Fibroblast of lung (primary cell): ENCODE measurements around the gene GALK2. TPM values are rescaled to one million over a fixed set of nuclear protein-coding genes. Genes with fewer than 3 reads are reported as not detected.

Experiments used
- DNase-seq, 2 donors: peaks; one replicate each; pipeline versions ENCODE4 v3.0.0 to v3.0.0-alpha.2; 2010; ENCODE audit warnings: low read depth in 2 of 2
- H2AFZ ChIP-seq: 2 replicates; pipeline ENCODE4 v1.5.1; 2012; ENCODE audit warnings: low read length, control low read depth, inconsistent platforms
- H3K27ac ChIP-seq: 2 replicates; pipeline ENCODE4 v1.5.1; 2011; ENCODE audit warnings: low read length, control low read depth; ENCODE audit not compliant: insufficient read depth
- H3K27me3 ChIP-seq: 2 replicates; pipeline ENCODE4 v1.5.1; 2011; ENCODE audit warnings: mild to moderate bottlenecking, low read length; ENCODE audit not compliant: control insufficient read depth, insufficient read depth
- H3K36me3 ChIP-seq: 2 replicates; pipeline ENCODE4 v1.5.1; 2011; ENCODE audit warnings: low read length; ENCODE audit not compliant: control insufficient read depth, insufficient read depth
- H3K4me1 ChIP-seq: 2 replicates; pipeline ENCODE4 v1.5.1; 2011; ENCODE audit warnings: low read length; ENCODE audit not compliant: control insufficient read depth, insufficient read depth; ENCODE audit errors: extremely low read depth
- H3K4me2 ChIP-seq: 2 replicates; pipeline ENCODE4 v1.5.1; 2011; ENCODE audit warnings: low read length, control low read depth; ENCODE audit not compliant: insufficient read depth; ENCODE audit errors: extremely low read depth
- H3K4me3 ChIP-seq, 4 experiments: fragments of 200-600 bp in 1 of 4; sonication (generic) in 1 of 4; replicated peaks in 1 of 4; 2 replicates each; pipeline ENCODE4 v1.5.1; 2011 to 2016; ENCODE audit warnings: low read length in 4 of 4, low read depth in 3 of 4, mild to moderate bottlenecking in 3 of 4, control low read depth in 2 of 4, inconsistent platforms in 1 of 4, mixed read lengths in 1 of 4; ENCODE audit not compliant: insufficient read depth in 1 of 4; ENCODE audit errors: control extremely low read depth in 1 of 4
- H3K79me2 ChIP-seq: 2 replicates; pipeline ENCODE4 v1.5.1; 2012; ENCODE audit warnings: mild to moderate bottlenecking, low read length, inconsistent platforms; ENCODE audit not compliant: control insufficient read depth, insufficient read depth
- H3K9ac ChIP-seq: 2 replicates; pipeline ENCODE4 v1.5.1; 2011; ENCODE audit warnings: mild to moderate bottlenecking, low read length, control low read depth; ENCODE audit not compliant: insufficient read depth
- H3K9me3 ChIP-seq: 2 replicates; pipeline ENCODE4 v1.5.1; 2012; ENCODE audit warnings: low read depth, low read length; ENCODE audit not compliant: control insufficient read depth, insufficient read depth
- H4K20me1 ChIP-seq: 2 replicates; pipeline ENCODE4 v1.5.1; 2011; ENCODE audit warnings: low read length; ENCODE audit not compliant: control insufficient read depth, insufficient read depth; ENCODE audit errors: extremely low read depth
- EZH2 ChIP-seq: IDR thresholded peaks from 2 replicates; pipeline ENCODE4 v1.5.1; 2012; ENCODE audit warnings: low read length, control low read depth, mild to moderate bottlenecking; ENCODE audit errors: missing control alignments
- polyA plus RNA-seq, 2 donors: library from polyadenylated mRNA; depleted of rRNA in 1 of 2; stranded (reverse) in 1 of 2; unstranded in 1 of 2; fragments of >200 nt; gene quantifications; 2 replicates each; pipeline ENCODE4 v1.2.1, GENCODE V29; 2011 to 2012; ENCODE audit warnings: missing spikeins in 1 of 2
- total RNA-seq: library from RNA; depleted of rRNA; stranded (reverse); fragments of >200 nt; gene quantifications from 2 replicates; pipeline ENCODE4 v1.2.1, GENCODE V29; 2014
- TF ChIP-seq, protein P1 (sequence below), 2 donors: IDR thresholded peaks in 1 of 2; conservative IDR thresholded peaks in 1 of 2; 1 replicate in 1 of 2; 2 replicates in 1 of 2; pipeline ENCODE4 v1.5.1; 2011 to 2012; ENCODE audit warnings: low read length in 2 of 2, control low read depth in 1 of 2, inconsistent platforms in 1 of 2, low read depth in 1 of 2, mild to moderate bottlenecking in 1 of 2

GALK2 gene
- total and polyA plus RNA-seq, 2 donors (not counting 1 experiment from before 2014, with no cell fraction given), result 37.5 to 74.5 TPM

- Histone ChIP-seq H3K4me3 (no peak overlapping the region), H3K4me2 (no peak overlapping the region), H3K4me1 (no peaks in the 10 kb centered on the region), H3K79me2 (no peaks in the 10 kb centered on the region), H4K20me1 (no peaks in the 10 kb centered on the region), H2AFZ (no peak overlapping the region), H3K36me3 (peaks cover 1% of the 10 kb centered on the region), H3K27ac (no peak overlapping the region), H3K9ac (no peak overlapping the region), H3K9me3 (no peaks in the 10 kb centered on the region), H3K27me3 (no peaks in the 10 kb centered on the region)
- peak in 1 of 2 donors; percentile 6 for DNase-seq
- TF ChIP-seq EZH2, result no peak
- TF ChIP-seq, protein P1, sequence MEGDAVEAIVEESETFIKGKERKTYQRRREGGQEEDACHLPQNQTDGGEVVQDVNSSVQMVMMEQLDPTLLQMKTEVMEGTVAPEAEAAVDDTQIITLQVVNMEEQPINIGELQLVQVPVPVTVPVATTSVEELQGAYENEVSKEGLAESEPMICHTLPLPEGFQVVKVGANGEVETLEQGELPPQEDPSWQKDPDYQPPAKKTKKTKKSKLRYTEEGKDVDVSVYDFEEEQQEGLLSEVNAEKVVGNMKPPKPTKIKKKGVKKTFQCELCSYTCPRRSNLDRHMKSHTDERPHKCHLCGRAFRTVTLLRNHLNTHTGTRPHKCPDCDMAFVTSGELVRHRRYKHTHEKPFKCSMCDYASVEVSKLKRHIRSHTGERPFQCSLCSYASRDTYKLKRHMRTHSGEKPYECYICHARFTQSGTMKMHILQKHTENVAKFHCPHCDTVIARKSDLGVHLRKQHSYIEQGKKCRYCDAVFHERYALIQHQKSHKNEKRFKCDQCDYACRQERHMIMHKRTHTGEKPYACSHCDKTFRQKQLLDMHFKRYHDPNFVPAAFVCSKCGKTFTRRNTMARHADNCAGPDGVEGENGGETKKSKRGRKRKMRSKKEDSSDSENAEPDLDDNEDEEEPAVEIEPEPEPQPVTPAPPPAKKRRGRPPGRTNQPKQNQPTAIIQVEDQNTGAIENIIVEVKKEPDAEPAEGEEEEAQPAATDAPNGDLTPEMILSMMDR (conservative IDR thresholded peaks at IDR 0.05 in 1 of 2, IDR thresholded peaks at IDR 0.05 in 1 of 2; ENCODE audit: low read depth in 1 of 2, low read length in 2 of 2), result no peak
These were observed 47.4 kb upstream of the GALK2 start for GRCh38 chr15:49122541-49123062.

DNA sequence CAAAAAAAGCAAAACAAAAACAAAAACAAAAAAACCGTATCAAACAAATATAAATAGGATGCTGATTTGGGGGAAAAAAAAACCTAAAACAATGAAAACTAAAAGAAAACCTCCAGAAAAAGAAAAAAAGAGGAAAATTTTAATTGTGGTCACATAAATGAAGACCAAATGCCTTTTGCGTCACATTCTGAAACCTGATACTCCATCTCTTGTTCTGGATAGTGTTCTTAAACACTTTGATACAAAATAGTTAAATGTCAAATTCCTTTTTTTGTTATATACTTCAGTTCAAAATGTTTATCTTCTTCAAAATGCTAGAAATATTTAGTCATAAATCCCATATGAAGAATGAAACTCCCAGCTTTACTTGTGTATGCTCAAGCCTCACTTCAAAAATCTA lies 45.7 kb upstream of the GALK2 start:
- Histone ChIP-seq H3K27ac (no peak overlapping the region), H3K4me1 (no peaks in the 10 kb centered on the region), H4K20me1 (no peaks in the 10 kb centered on the region), H3K4me3 (no peak overlapping the region), H3K27me3 (no peaks in the 10 kb centered on the region), H2AFZ (no peak overlapping the region), H3K9ac (no peak overlapping the region), H3K79me2 (no peaks in the 10 kb centered on the region), H3K9me3 (no peaks in the 10 kb centered on the region), H3K4me2 (no peak overlapping the region), H3K36me3 (peaks cover 1% of the 10 kb centered on the region)
- DNase-seq, result no peak
- TF ChIP-seq, protein P1 (conservative IDR thresholded peaks at IDR 0.05 in 1 of 2, IDR thresholded peaks at IDR 0.05 in 1 of 2; ENCODE audit: low read depth in 1 of 2, low read length in 2 of 2), result no peak
- TF ChIP-seq EZH2, result no peak

GRCh38 chr15:49131403-49131802 lies 38.6 kb upstream of the GALK2 start:
- Histone ChIP-seq H3K27me3 (no peaks in the 10 kb centered on the region), H3K4me3 (no peak overlapping the region), H3K4me2 (no peak overlapping the region), H3K4me1 (no peaks in the 10 kb centered on the region), H3K9me3 (no peaks in the 10 kb centered on the region), H3K27ac (no peak overlapping the region), H2AFZ (no peak overlapping the region), H3K36me3 (peaks cover 2% of the 10 kb centered on the region), H3K9ac (no peak overlapping the region), H4K20me1 (no peaks in the 10 kb centered on the region), H3K79me2 (no peaks in the 10 kb centered on the region)
- no peak for TF ChIP-seq EZH2
- TF ChIP-seq, protein P1 (conservative IDR thresholded peaks at IDR 0.05 in 1 of 2, IDR thresholded peaks at IDR 0.05 in 1 of 2; ENCODE audit: low read depth in 1 of 2, low read length in 2 of 2), result no peak
- DNase-seq, result no peak
